Fibroblast of skin of right quadriceps (primary cell): Measurements from ENCODE around the gene SCRN1.
A peak's percentile ranks its signal among the peaks of the same experiment; 100 is the strongest.

Experiments
- DNase-seq: peaks from one replicate; pipeline ENCODE4 v3.0.0-alpha.2; 2013

Gene SCRN1

GRCh38 chr7:29885626-29886025, 104.0 kb downstream of the SCRN1 start:
- DNase-seq, result no peak

- no peak for DNase-seq
Measured at GRCh38 chr7:29884399-29885272, 105.0 kb downstream of the SCRN1 start.

DNA sequence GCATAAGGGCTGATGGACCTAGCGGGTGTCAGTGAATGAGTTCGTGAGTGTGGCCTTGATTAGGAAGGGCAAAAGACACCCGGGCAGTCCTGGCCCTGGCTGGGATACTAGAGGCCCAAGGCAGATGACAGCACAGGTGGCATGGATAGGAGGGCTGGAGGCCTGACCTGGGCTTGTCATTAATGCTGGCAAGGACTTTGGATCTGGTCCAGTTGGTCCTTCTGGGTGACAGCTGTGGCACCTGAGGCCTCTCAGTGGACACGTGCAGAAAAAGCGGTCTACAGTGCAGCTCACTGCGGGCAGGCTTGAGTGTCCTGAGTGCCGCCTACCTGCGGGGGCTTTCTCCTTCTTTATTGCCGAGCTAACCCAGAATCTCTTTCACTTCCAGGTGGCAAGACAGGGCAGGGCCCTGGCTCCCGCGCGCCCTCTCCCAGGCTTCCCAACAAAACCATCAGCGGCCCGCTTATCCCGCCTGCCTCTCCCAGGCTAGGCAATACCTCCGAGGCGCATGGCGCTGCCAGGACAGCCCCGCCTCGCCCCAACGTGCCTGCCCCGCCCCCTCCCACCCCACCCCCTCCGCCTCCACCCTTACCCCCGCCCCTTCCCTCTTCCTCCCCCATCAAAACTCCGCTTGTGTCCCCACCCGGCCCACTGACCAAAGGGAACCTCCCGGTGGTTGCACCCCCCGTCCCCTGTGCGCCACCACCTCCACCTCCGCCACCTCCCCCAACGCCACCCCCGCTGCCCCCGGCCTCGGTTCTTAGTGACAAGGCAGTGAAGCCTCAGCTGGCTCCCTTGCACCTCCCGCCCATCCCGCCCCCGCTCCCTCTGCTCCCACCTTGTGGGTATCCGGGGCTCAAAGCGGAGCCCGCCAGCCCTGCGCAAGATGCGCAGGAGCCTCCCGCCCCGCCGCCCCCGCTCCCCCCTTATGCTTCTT, 105.9 kb downstream of the SCRN1 start:
- DNase-seq, result no peak

- no peak for DNase-seq
Measured at GRCh38 chr7:29882481-29882880, 107.1 kb downstream of the SCRN1 start.

- DNase-seq, result no peak
Measured at GRCh38 chr7:29881724-29882123, 107.9 kb downstream of the SCRN1 start.

- DNase-seq, result peak; percentile 48
Measured at GRCh38 chr7:29879609-29880008, 110.0 kb downstream of the SCRN1 start.

GRCh38 chr7:29878081-29878688, 111.4 kb downstream of the SCRN1 start:
- peak; percentile 36 for DNase-seq

- no peak for DNase-seq
Measured at GRCh38 chr7:29877196-29877595, 112.4 kb downstream of the SCRN1 start.

DNA sequence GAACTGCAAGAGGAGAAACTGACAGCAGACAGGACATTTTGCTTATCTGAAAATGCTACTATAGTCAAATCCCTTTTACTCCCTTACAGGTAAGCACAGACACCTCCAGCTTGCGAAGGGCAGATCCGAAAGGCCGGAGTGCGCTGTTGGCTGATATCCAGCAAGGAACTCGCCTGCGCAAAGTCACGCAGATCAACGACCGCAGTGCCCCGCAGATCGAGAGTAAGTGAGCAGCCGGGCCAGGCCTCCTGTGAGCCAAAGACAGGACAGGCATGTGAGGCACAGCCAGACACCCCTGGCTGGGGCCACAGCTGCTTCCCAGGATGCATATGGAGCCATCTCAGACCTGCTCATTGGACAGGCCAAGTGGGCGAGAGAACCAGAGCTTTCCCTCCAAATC, 113.9 kb downstream of the SCRN1 start:
- no peak for DNase-seq

DNA sequence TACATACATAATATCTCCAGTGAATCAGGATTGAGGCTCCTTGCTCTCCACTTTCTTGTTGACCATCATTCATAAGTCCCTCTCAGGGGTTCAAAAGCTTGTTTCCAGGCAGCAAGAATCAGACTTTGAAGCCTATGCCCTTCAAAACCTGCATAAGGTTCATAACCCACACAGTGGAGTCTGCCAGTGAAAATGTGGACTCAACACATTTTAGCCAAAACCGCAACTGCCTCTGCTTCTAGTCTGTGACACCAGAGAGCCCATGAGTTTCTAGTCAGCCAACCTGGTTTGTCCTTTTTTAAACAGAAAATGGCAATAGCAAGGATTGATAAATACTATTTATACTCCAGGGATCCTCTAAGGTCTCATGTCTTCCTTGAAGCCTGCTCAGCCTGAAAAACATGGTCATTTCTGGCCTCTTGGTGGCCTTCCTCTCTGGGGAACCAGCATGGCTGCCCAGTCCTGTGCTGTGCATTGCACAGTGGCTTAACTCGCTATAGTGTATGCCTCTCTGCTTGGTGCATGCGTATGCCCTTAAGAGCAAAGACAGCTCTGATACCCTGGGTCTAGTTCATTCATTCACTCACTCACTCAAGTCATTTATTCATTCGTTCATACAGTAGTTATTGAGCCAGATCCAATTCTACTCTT, 115.8 kb downstream of the SCRN1 start:
- no peak for DNase-seq

- peak; percentile 77 for DNase-seq
Measured at GRCh38 chr7:29871787-29872398, 117.7 kb downstream of the SCRN1 start.
